Measurements from ENCODE around the gene ARFGEF3.
A peak's percentile ranks its signal among the peaks of the same experiment; 100 is the strongest.

The ARFGEF3 gene

DNA sequence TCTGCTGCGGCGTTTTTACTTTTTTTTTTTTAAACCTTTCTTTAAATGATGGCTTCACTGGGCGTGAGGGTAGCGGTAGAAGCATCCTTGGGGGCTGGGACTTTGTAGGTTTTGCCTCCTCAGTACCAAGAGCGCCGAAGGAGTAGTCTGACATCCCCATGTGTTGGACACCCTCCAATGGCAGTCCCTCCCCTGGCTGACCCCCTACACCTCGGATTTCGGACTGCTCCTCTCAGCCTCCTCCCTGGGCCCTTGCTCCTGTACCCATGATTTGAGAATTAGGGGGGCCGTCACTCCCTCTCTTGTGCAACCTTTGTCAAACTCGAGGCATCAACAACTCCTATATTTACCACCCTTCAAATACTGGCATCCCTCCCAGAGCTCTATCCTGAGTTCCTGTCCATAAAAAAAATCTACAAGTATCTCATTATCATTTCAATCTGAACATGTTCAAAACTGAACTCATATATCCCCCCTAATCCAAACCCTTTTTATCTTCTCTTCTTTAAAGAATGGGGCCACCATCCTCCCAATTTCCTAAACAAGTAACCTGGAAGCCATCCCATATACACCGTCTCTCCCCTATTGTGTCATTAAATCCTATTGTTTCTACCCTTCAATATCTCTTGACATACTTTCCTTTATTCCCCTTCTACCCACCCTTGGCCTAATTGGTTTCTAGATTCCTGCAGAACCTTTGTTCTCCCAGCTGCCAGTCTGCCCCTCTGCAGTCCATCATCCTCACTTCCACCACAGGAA, 1.2 kb upstream of the ARFGEF3 start:
- no peaks in the 10 kb centered on the region for H3K9me3 ChIP-seq
- no peaks in the 10 kb centered on the region for H3K36me3 ChIP-seq
- TF ChIP-seq, protein P1, sequence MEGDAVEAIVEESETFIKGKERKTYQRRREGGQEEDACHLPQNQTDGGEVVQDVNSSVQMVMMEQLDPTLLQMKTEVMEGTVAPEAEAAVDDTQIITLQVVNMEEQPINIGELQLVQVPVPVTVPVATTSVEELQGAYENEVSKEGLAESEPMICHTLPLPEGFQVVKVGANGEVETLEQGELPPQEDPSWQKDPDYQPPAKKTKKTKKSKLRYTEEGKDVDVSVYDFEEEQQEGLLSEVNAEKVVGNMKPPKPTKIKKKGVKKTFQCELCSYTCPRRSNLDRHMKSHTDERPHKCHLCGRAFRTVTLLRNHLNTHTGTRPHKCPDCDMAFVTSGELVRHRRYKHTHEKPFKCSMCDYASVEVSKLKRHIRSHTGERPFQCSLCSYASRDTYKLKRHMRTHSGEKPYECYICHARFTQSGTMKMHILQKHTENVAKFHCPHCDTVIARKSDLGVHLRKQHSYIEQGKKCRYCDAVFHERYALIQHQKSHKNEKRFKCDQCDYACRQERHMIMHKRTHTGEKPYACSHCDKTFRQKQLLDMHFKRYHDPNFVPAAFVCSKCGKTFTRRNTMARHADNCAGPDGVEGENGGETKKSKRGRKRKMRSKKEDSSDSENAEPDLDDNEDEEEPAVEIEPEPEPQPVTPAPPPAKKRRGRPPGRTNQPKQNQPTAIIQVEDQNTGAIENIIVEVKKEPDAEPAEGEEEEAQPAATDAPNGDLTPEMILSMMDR (IDR thresholded peaks at IDR 0.05; ENCODE audit: low read depth, low read length) = no peak
- H3K27me3 ChIP-seq = peaks cover 39% of the 10 kb centered on the region
- H3K4me3 ChIP-seq (ENCODE audit: low read depth, low read length) = no peak overlapping the region
- DNase-seq = no peak
- no peaks in the 10 kb centered on the region for H3K4me1 ChIP-seq

DNA sequence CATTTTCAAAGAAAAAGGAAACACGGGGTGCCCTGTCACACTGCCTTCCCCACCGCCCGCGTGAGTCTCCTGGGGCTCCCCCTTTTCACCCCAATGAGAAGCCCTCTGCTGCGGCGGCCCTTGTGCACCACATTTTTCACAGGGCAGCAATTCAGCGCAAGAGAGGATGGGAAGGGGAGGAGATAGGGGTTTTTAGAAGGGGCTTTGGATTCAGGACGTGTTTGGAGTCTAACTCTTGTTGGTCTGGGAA, 726 bp upstream of the ARFGEF3 start:
- DNase-seq = no peak
- Histone ChIP-seq H3K36me3 (no peaks in the 10 kb centered on the region), H3K9me3 (no peaks in the 10 kb centered on the region), H3K4me3 (ENCODE audit: low read depth, low read length) (no peak overlapping the region), H3K27me3 (peaks cover 39% of the 10 kb centered on the region), H3K4me1 (no peaks in the 10 kb centered on the region)
- TF ChIP-seq, protein P1 (IDR thresholded peaks at IDR 0.05; ENCODE audit: low read depth, low read length) = no peak

DNA sequence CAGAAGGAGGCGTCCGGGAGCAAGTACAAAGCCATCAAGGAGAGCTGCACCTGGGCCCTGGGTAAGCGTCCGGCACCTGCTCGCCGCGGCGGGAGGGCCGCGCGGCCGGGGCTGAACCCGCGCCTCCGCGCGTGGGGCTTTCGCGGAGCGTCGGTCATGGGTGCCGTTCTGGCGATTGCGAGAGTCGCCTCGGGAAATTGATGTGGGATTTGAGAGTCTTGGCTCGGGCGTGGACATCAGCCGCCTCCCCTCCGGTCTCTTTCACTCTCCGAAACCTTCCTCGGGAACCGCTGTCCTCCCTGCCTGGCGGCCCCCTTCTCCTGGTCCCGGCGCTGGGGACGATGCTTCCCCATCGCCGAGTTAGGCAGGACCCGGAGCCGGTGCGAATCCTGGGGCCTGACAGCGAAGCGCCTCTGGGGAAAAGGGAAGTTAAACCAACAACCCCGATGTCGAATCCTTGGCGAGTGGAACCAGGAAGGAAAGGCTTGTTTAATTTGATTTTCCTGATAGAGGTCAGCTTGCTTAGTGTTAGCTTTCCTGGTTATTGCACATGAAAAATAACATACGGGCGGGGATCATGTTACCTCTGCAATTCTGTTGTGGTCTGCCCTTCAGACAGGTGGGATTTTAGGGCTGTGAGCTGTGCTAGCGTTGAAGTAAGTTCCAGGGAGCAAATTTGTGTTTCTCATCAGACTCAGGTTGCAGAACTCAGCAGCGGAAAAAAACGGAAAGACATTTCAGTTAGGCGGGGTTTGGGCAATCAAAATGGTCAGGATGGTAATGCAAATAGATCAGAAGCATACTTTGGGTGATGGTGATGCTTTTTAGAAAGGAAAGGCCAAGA, 594 bp downstream of the ARFGEF3 start:
- Histone ChIP-seq H3K4me3 (ENCODE audit: low read depth, low read length) (peak overlapping the region; percentile 34), H3K36me3 (no peaks in the 10 kb centered on the region), H3K4me1 (no peaks in the 10 kb centered on the region), H3K27me3 (peaks cover 39% of the 10 kb centered on the region), H3K9me3 (no peaks in the 10 kb centered on the region)
- TF ChIP-seq, protein P1 (IDR thresholded peaks at IDR 0.05; ENCODE audit: low read depth, low read length) = no peak
- no peak for DNase-seq

DNA sequence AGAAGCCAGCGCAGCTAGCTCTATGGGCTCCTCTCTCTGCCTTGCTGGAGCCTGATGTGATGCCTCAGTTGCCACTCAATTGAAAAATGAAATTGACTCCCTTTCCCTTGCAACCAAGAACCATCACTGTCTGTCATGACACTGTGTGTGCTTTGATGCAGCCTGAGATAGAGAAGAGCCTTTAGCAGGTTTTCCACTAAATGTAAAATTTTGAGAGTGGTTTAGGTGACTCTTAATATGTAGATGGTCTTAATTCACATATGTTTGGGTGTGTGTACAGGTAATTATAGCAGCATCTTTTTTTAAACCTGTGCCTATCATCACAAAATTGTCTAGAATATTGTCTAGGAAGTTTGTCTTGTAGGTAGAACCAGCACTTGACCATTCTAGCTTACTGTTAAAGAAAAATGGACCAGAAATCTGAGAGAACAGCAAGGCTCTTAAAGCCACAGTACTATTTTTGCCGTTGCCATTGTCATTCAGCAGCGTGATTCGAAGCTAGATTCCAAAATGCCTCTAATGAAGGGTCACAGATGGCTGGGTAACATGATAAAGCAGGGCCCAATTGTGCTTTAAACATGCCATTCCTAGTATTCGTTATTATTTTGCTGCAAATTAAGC, 1.3 kb downstream of the ARFGEF3 start:
- peaks cover 38% of the 10 kb centered on the region for H3K27me3 ChIP-seq
- no peak overlapping the region for H3K4me3 ChIP-seq (ENCODE audit: low read depth, low read length)
- no peaks in the 10 kb centered on the region for H3K4me1 ChIP-seq
- H3K9me3 ChIP-seq = no peaks in the 10 kb centered on the region
- DNase-seq = no peak
- H3K36me3 ChIP-seq = no peaks in the 10 kb centered on the region
- TF ChIP-seq, protein P1 (IDR thresholded peaks at IDR 0.05; ENCODE audit: low read depth, low read length) = no peak

DNA sequence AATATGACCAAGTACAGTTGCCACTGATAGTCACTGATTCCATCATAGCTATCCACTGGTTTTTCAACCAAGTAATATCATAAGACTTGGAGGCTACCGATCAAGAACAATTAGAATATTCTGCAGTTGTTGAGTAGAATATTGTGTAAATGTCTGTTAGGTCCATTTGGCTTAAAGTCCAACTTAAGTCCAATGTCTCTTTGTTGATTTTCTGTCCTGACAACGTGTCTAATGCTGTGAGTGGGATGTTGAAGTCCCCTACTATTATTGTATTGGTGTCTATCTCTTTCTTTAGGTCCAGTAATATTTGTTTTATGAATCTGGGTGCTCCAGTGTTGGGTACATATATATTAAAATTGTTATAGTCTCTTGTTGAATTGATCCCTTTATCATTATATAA, 13.9 kb downstream of the ARFGEF3 start:
- TF ChIP-seq, protein P1 (IDR thresholded peaks at IDR 0.05; ENCODE audit: low read depth, low read length) = no peak
- Histone ChIP-seq H3K4me3 (ENCODE audit: low read depth, low read length) (no peak overlapping the region), H3K27me3 (no peaks in the 10 kb centered on the region), H3K36me3 (no peaks in the 10 kb centered on the region), H3K9me3 (no peaks in the 10 kb centered on the region), H3K4me1 (no peaks in the 10 kb centered on the region)
- DNase-seq = no peak

All from BE2C (cell line).